HL-60 (cell line): ENCODE data around the gene PARD3.

Source experiments
- CTCF ChIP-seq: IDR thresholded peaks from one replicate; pipeline ENCODE4 v1.5.1; 2011; ENCODE audit warnings: low read length, control low read depth, inconsistent platforms; ENCODE audit not compliant: insufficient read depth
- GABPA ChIP-seq: IDR thresholded peaks from 2 replicates; pipeline ENCODE4 v1.6.1; 2012; ENCODE audit warnings: low read depth
- POLR2AphosphoS5 ChIP-seq: IDR thresholded peaks from 2 replicates; pipeline ENCODE4 v1.6.1; 2012; ENCODE audit warnings: low read depth
- REST ChIP-seq: IDR thresholded peaks from 2 replicates; pipeline ENCODE4 v1.6.1; 2012; ENCODE audit warnings: low read depth; ENCODE audit not compliant: insufficient replicate concordance

GRCh38 chr10:34198953-34199352 lies 616.1 kb downstream of the PARD3 start:
- TF ChIP-seq CTCF (no peak), POLR2AphosphoS5 (no peak), REST (no peak), GABPA (no peak)
